GM23338 (cell line): ENCODE data around the gene PRR12. TPM values are rescaled to one million over a fixed set of nuclear protein-coding genes. Genes with fewer than 3 reads are reported as not detected.

Source experiments
- ATAC-seq: fragments of 200-7000 bp; cut with Tn5 transposase; 3 replicates; pipeline ENCODE4 v1.9.1; 2020
- DNase-seq: peaks from one replicate; pipeline ENCODE4 v3.0.0-alpha.2; 2015; ENCODE audit warnings: low spot score
- H2AFZ ChIP-seq: fragments of 200-600 bp; sonication (generic); 2 replicates; pipeline ENCODE4 v1.8.0; 2016; ENCODE audit warnings: antibody characterized with exemption, mild to moderate bottlenecking, moderate library complexity
- H3F3A ChIP-seq: fragments of 200-600 bp; sonication (generic); replicated peaks from 2 replicates; pipeline ENCODE4 v1.8.0; 2017; ENCODE audit warnings: antibody characterized with exemption, mixed run types, low read depth
- H3K27ac ChIP-seq: fragments of 200-600 bp; sonication (generic); 2 replicates; pipeline ENCODE4 v1.6.1; 2016; ENCODE audit warnings: low read depth
- H3K27me3 ChIP-seq: fragments of 200-600 bp; sonication (generic); 2 replicates; pipeline ENCODE4 v1.8.0; 2016; ENCODE audit warnings: mild to moderate bottlenecking, mixed run types, moderate library complexity; ENCODE audit not compliant: insufficient read depth
- H3K36me3 ChIP-seq: fragments of 200-600 bp; sonication (generic); 2 replicates; pipeline ENCODE4 v1.8.0; 2016; ENCODE audit warnings: mild to moderate bottlenecking; ENCODE audit not compliant: insufficient read depth
- H3K4me1 ChIP-seq: fragments of 200-600 bp; sonication (generic); 2 replicates; pipeline ENCODE4 v1.8.0; 2016; ENCODE audit warnings: mild to moderate bottlenecking, moderate library complexity; ENCODE audit not compliant: insufficient read depth
- H3K4me2 ChIP-seq: fragments of 200-600 bp; sonication (generic); 2 replicates; pipeline ENCODE4 v1.7.1; 2017; ENCODE audit warnings: mixed run types
- H3K4me3 ChIP-seq: fragments of 200-600 bp; sonication (generic); 2 replicates; pipeline ENCODE4 v1.6.1; 2016; ENCODE audit warnings: mixed run types
- H3K79me2 ChIP-seq: fragments of 200-600 bp; sonication (generic); replicated peaks from 2 replicates; pipeline ENCODE4 v1.8.0; 2017; ENCODE audit warnings: mild to moderate bottlenecking; ENCODE audit not compliant: insufficient read depth
- H3K9me2 ChIP-seq: fragments of 200-600 bp; sonication (generic); 2 replicates; pipeline ENCODE4 v1.8.0; 2017; ENCODE audit not compliant: insufficient read depth
- H4K20me1 ChIP-seq: fragments of 200-600 bp; sonication (generic); replicated peaks from 2 replicates; pipeline ENCODE4 v1.8.0; 2017; ENCODE audit warnings: mild to moderate bottlenecking; ENCODE audit not compliant: insufficient read depth
- H3K27ac Mint-ChIP-seq: 2 replicates; pipeline ENCODE4 v1.8.0; 2020; ENCODE audit warnings: inconsistent platforms, mild to moderate bottlenecking, moderate library complexity, mixed read lengths
- H3K27me3 Mint-ChIP-seq: 3 replicates; pipeline ENCODE4 v1.8.0; 2022; ENCODE audit warnings: low read depth, mild to moderate bottlenecking, moderate library complexity, mixed read lengths, inconsistent platforms; ENCODE audit not compliant: insufficient read depth, poor library complexity
- H3K36me3 Mint-ChIP-seq: 3 replicates; pipeline ENCODE4 v1.8.0; 2021; ENCODE audit warnings: low read depth, mild to moderate bottlenecking, inconsistent platforms, moderate library complexity, mixed read lengths
- H3K4me1 Mint-ChIP-seq: 3 replicates; pipeline ENCODE4 v1.8.0; 2020; ENCODE audit warnings: mild to moderate bottlenecking, inconsistent platforms, mixed read lengths
- H3K4me3 Mint-ChIP-seq: 3 replicates; pipeline ENCODE4 v1.8.0; 2021; ENCODE audit warnings: moderate library complexity, mild to moderate bottlenecking, inconsistent platforms, mixed read lengths
- H3K9me3 Mint-ChIP-seq: 3 replicates; pipeline ENCODE4 v1.8.0; 2020; ENCODE audit warnings: moderate library complexity, mild to moderate bottlenecking, inconsistent platforms, mixed read lengths
- EZH2 ChIP-seq: fragments of 200-600 bp; sonication (generic); IDR thresholded peaks from one replicate; pipeline ENCODE4 v1.8.0; 2017; ENCODE audit warnings: antibody characterized with exemption, mild to moderate bottlenecking, low read depth; ENCODE audit not compliant: unreplicated experiment
- POLR2AphosphoS5 ChIP-seq: IDR thresholded peaks from 2 replicates; pipeline ENCODE4 v1.6.1; 2016; ENCODE audit warnings: antibody characterized with exemption, low read depth
- ZNF114 ChIP-seq: fragments of 250-450 bp; sonication (Bioruptor Pico); IDR thresholded peaks from 2 replicates; pipeline ENCODE4 v1.5.0; 2020; ENCODE audit warnings: mild to moderate bottlenecking, moderate library complexity
- polyA plus RNA-seq: library from polyadenylated mRNA; unstranded; fragments of >200 nt; fragmentation: Nextera tagmentation; extraction: Ambion mirVana; gene quantifications from 2 replicates; pipeline ENCODE4 v1.2.1, GENCODE V29; 2016
- total RNA-seq: library from RNA; depleted of rRNA; stranded (reverse); fragments of >200 nt; shearing (Covaris generic); gene quantifications from 2 replicates; pipeline ENCODE4 v1.2.3, GENCODE V29; 2014
- TF ChIP-seq, protein P1 (sequence below), 2 experiments: fragments of 200-600 bp in 1 of 2; sonication (generic) in 1 of 2; conservative IDR thresholded peaks; 2 replicates each; pipeline versions ENCODE4 v1.5.1 to v1.6.1; 2016 to 2017; ENCODE audit warnings: antibody characterized with exemption in 2 of 2, low read depth in 2 of 2, mild to moderate bottlenecking in 2 of 2, moderate library complexity in 1 of 2

PRR12 gene
- total and polyA plus RNA-seq, 2 experiments from 2014 or later: 8.6 to 41.6 TPM

DNA sequence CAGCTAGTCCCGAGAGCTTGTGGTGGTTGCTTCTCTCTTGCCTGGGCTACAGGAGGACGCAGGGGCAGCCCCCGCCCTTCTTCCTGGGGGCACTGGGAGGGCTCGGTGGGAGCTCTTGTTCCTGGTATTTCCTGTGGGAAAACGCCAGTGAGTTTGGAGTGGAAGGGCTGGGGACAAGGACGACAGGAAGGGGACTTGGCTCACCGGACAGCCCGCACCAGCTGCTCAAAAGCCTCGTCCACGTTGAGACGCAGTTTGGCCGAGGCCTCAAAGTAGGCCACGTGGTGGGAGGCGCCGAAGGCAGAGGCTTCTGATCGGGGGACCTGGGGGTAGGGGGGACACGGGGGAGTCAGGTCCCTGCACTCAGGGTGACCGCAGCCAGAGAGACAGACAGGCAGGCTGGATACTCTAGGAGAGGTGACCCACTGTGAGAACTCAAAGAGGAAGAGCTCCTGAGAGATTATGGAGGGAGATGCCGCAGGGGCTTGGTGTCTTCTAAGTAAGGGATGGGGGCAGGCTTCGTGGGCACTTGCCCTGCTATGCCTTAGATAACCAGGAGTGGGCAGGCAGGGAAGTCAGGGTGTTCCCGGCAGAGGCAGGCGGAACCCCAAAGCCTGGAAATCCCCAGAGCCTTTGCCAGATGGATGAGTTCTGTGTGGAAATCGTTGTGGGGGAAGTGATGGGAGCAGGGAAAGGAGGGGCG is 44.7 kb downstream of the PRR12 start:
- no peaks in the 10 kb centered on the region for H3K36me3 Mint-ChIP-seq
- Histone ChIP-seq H3K27me3 (peaks cover 11% of the 10 kb centered on the region; the same call in 1 of the 2 replicates), H3K27ac (no peak overlapping the region), H3K4me3 (no peak overlapping the region), H4K20me1 (0 out of 2 replicates have a peak, but pooled peaks cover 2% of the 10 kb centered on the region), H2AFZ (no peak overlapping the region), H3K79me2 (no peaks in the 10 kb centered on the region), H3K4me1 (peaks cover 34% of the 10 kb centered on the region; the same call in 1 of the 2 replicates), H3F3A (peaks cover 23% of the 10 kb centered on the region), H3K9me2 (no peaks in the 10 kb centered on the region), H3K4me2 (no peak overlapping the region), H3K36me3 (no peaks in the 10 kb centered on the region)
- H3K27me3 Mint-ChIP-seq: peaks cover 44% of the 10 kb centered on the region
- H3K4me3 Mint-ChIP-seq: no peak overlapping the region; the same call in 2 of the 3 replicates
- TF ChIP-seq EZH2: no peak
- TF ChIP-seq, protein P1, sequence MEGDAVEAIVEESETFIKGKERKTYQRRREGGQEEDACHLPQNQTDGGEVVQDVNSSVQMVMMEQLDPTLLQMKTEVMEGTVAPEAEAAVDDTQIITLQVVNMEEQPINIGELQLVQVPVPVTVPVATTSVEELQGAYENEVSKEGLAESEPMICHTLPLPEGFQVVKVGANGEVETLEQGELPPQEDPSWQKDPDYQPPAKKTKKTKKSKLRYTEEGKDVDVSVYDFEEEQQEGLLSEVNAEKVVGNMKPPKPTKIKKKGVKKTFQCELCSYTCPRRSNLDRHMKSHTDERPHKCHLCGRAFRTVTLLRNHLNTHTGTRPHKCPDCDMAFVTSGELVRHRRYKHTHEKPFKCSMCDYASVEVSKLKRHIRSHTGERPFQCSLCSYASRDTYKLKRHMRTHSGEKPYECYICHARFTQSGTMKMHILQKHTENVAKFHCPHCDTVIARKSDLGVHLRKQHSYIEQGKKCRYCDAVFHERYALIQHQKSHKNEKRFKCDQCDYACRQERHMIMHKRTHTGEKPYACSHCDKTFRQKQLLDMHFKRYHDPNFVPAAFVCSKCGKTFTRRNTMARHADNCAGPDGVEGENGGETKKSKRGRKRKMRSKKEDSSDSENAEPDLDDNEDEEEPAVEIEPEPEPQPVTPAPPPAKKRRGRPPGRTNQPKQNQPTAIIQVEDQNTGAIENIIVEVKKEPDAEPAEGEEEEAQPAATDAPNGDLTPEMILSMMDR (conservative IDR thresholded peaks at IDR 0.05; ENCODE audit: low read depth in 2 of 2): 0 out of 4 replicates have a peak, but pooled peaks of 1 of the 2 experiments have one; percentile 3
- DNase-seq (peak; percentile 38), ATAC-seq (no peak)
- H3K9me3 Mint-ChIP-seq: peaks cover 2% of the 10 kb centered on the region; the same call in 1 of the 3 replicates
- H3K27ac Mint-ChIP-seq: 0 out of 2 replicates have a peak overlapping the region, but pooled peaks have one; percentile 42
- H3K4me1 Mint-ChIP-seq: peaks cover 46% of the 10 kb centered on the region

DNA sequence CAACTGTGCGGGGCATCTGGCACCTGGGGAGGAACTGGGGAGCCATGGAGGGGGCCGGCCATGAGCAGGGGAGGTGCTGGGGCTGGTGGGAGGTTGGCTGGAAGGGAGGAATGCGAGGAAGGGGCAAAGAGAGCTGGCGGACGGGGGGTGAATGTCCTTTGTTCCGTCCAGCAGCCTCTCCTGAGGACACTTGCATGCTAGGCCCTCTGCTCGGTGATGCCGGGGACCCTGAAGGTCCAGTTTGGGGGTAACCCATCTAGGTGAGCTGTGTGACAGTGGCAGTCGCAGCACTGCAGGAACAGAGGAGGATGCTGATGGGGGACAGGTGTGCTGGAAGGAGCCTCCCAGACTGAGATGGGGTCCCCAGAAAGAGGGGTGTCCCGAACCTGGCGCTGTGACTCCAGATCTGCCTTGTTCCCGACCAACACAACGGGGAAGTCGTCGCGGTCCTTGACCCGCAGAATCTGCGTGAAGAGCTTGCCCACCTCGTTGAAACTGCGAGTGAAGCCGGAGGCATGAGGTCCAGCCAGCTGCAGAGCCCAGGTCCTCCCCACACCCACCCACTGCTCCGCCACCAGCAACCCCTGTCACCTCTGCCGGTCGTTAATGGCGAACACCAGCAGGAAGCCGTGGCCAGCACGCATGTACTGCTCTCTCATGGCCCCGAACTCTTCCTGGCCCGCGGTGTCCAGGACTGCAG is 45.4 kb downstream of the PRR12 start:
- DNase-seq (no peak), ATAC-seq (no peak)
- Mint-ChIP-seq H3K27me3 (peaks cover 50% of the 10 kb centered on the region), H3K4me3 (no peak overlapping the region; the same call in 2 of the 3 replicates), H3K9me3 (peaks cover 2% of the 10 kb centered on the region; the same call in 1 of the 3 replicates), H3K4me1 (peaks cover 45% of the 10 kb centered on the region), H3K27ac (no peak overlapping the region), H3K36me3 (no peaks in the 10 kb centered on the region; the same call in 2 of the 3 replicates)
- H3K4me3 ChIP-seq: no peak overlapping the region
- peaks cover 25% of the 10 kb centered on the region for H3F3A ChIP-seq
- H3K27me3 ChIP-seq: peaks cover 11% of the 10 kb centered on the region; the same call in 1 of the 2 replicates
- H3K79me2 ChIP-seq: no peaks in the 10 kb centered on the region
- no peak overlapping the region for H2AFZ ChIP-seq
- H3K4me1 ChIP-seq: peaks cover 34% of the 10 kb centered on the region
- TF ChIP-seq POLR2AphosphoS5 (no peak), ZNF114 (no peak)
- H4K20me1 ChIP-seq: no peaks in the 10 kb centered on the region
- H3K4me2 ChIP-seq: no peak overlapping the region
- no peaks in the 10 kb centered on the region for H3K9me2 ChIP-seq
- no peaks in the 10 kb centered on the region for H3K36me3 ChIP-seq
- no peak overlapping the region for H3K27ac ChIP-seq
